Lower leg skin (tissue), 4 donors: ENCODE results near the gene TMEM151A. TPM values are rescaled to one million over a fixed set of nuclear protein-coding genes. Genes with fewer than 3 reads are reported as not detected.

Source experiments
- DNase-seq, 2 donors: peaks; one replicate each; pipeline ENCODE4 v3.0.0-alpha.2; 2019; ENCODE audit warnings: low spot score in 2 of 2
- H3K4me3 ChIP-seq: fragments of 200-600 bp; sonication (generic); 2 replicates; pipeline ENCODE4 v1.5.1; 2017; ENCODE audit warnings: mild to moderate bottlenecking, low read depth; ENCODE audit not compliant: poor library complexity, severe bottlenecking
- CTCF ChIP-seq, 3 donors: fragments of 450-650 bp; IDR thresholded peaks; one replicate each; pipeline ENCODE4 v1.5.1; 2016; ENCODE audit warnings: antibody characterized with exemption in 3 of 3, mild to moderate bottlenecking in 3 of 3, moderate library complexity in 2 of 3
- POLR2A ChIP-seq, 2 donors: fragments of 450-650 bp; IDR thresholded peaks; one replicate each; pipeline ENCODE4 v1.6.1; 2016 to 2017; ENCODE audit warnings: antibody characterized with exemption in 2 of 2, mild to moderate bottlenecking in 1 of 2, moderate library complexity in 1 of 2
- WGBS, 2 donors: methylation state at CpG; one replicate each; pipeline ENCODE4 v1.1.5; 2018; 5-methylcytosine and 5-hydroxymethylcytosine counted together
- intact Hi-C: fragments of 100-400 bp; cut with DNase I; formaldehyde crosslinking; loops from one replicate; pipeline ENCODE4 v1.15.0; 2023; ENCODE audit warnings: low total_unique reads
- total RNA-seq, 4 donors: library from RNA; depleted of rRNA; stranded (reverse); fragments of >200 nt; gene quantifications; one replicate each; pipeline ENCODE4 v1.1.0, GENCODE V29; 2016

Gene TMEM151A
- total RNA-seq, 4 donors from 2014 or later = not detected

- TF ChIP-seq POLR2A (IDR thresholded peaks at IDR 0.05) = no peak
- no peak for TF ChIP-seq CTCF (IDR thresholded peaks at IDR 0.05)
- WGBS, 2 donors = 67 to 80% methylated on average over 4 to 14 of the region's 14 CpGs
- H3K4me3 ChIP-seq = no peak overlapping the region
- intact Hi-C loops = no loop called here
- DNase-seq = no peak
These were observed 11.3 kb upstream of the TMEM151A start for GRCh38 chr11:66280428-66280827.

- intact Hi-C loops = no loop called here
- WGBS, 2 donors = 83 to 85% methylated on average over 6 of the region's 6 CpGs
- DNase-seq = no peak
- TF ChIP-seq CTCF (IDR thresholded peaks at IDR 0.05) (no peak), POLR2A (IDR thresholded peaks at IDR 0.05) (no peak)
- H3K4me3 ChIP-seq = no peak overlapping the region
These were observed 10.7 kb upstream of the TMEM151A start for GRCh38 chr11:66281001-66281400.

- no peak for DNase-seq
- 39 to 43% methylated on average over 14 to 18 of the region's 20 CpGs for WGBS, 2 donors
- TF ChIP-seq POLR2A (IDR thresholded peaks at IDR 0.05) = no peak
- no peak for TF ChIP-seq CTCF (IDR thresholded peaks at IDR 0.05)
- intact Hi-C loops = no loop called here
- no peak overlapping the region for H3K4me3 ChIP-seq
These were observed 9.8 kb upstream of the TMEM151A start for GRCh38 chr11:66281776-66282467.

GRCh38 chr11:66282468-66283455 is 8.9 kb upstream of the TMEM151A start:
- H3K4me3 ChIP-seq = no peak overlapping the region
- DNase-seq = peak; percentile 94 to 99
- 17 to 21% methylated on average over 21 to 26 of the region's 35 CpGs for WGBS, 2 donors
- TF ChIP-seq POLR2A (IDR thresholded peaks at IDR 0.05) = no peak
- peak in 1 of 3 donors; percentile 94 for TF ChIP-seq CTCF (IDR thresholded peaks at IDR 0.05)
- intact Hi-C loops = no loop called here

DNA sequence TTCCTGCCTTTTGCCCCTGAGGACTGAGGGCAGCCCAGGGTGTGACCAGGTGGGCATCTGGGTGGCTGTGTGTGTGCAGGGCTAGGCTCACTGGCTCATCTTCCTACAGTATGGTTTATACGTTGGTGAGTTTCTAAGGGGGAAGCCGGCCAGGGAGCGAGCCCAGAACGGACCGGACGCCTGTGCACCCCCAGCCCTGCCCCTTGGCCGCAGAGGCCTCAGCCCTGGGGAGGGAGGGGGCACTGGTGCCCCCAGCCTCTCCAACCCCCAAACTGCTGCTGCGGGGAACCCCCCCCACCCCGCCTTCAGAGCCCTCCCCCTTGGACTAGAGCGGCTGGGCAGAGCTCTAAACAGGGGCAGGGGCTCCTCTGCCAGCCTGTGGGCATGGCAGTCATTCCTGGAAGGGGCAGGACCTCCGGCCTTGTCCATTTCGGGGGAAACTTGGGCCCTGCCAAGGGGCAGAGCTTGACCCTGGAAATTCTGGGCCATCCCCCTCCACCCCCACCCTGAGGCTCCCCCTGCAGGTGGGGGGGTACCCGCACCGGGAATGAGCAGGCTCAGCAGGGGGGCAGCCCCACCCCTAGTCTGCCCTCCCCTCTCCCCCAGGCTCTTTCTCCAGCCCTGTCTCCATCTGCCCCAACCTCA is 8.1 kb upstream of the TMEM151A start:
- no peak for TF ChIP-seq POLR2A (IDR thresholded peaks at IDR 0.05)
- TF ChIP-seq CTCF (IDR thresholded peaks at IDR 0.05) = no peak
- DNase-seq = no peak

More for the DNA sequence above, 8.1 kb upstream of the TMEM151A start:
- H3K4me3 ChIP-seq = no peak overlapping the region
- 69 to 71% methylated on average over 6 to 13 of the region's 14 CpGs for WGBS, 2 donors
- intact Hi-C loops = no loop called here
